Right renal cortex interstitium (tissue), 3 donors: ENCODE measurements around the gene LYSMD3. TPM values are rescaled to one million over a fixed set of nuclear protein-coding genes. Genes with fewer than 3 reads are reported as not detected.
A peak's percentile ranks its signal among the peaks of the same experiment; 100 is the strongest.

ENCODE experiments used
- DNase-seq, 3 donors: peaks; one replicate each; pipeline ENCODE4 v3.0.0-alpha.2; 2013; ENCODE audit warnings: low read depth in 3 of 3, low spot score in 2 of 3
- polyA plus RNA-seq, 3 donors: library from polyadenylated mRNA; unstranded; fragments of 120-200 nt; gene quantifications; one replicate each; pipeline ENCODE4 v1.2.1, GENCODE V29; 2013; ENCODE audit not compliant: insufficient read length in 3 of 3

Gene LYSMD3
- polyA plus RNA-seq, 3 donors = 31.4 to 32.4 (median 31.8) TPM

DNA sequence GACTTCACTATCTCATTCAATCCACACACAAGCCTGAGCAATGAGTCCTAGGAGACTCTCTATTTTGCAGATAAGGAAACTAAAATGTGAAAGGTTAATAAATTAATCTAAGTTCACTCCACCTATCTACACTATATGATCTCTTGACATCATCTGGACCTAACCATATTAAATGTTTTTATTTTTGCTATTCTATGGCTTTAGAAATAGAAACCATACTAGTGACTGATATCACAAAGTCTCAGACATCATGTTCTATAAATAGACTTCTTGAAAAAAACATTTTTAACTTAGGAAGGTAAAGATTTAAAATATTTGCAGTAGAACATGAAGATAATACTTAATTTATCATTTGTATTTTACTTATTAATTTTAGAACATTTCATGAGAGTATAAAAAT is 19.8 kb upstream of the LYSMD3 start:
- DNase-seq = no peak

DNA sequence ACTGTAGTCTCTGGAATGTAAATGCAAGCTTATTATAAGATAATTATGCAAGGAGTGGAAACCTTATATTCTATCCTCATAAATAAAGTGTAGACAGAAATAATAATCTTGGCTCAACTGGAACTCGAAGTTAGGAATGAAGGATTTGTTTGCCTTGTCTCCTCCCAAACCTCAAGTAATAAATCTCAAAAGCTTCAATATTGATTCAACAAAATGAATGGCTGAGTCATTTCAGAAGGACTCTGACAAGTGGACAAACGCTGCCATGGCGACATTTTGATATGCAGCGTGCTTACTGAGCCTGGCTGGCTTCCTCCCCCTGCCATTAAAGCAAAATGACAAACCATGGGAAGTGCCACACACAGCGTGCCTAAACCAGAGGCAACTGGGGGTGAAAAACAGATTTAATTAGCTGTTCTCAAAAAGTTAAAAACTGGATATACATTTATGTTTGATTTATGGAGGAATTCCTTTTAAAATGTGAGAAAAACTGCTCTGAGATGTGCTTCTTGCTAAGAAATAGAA is 18.7 kb upstream of the LYSMD3 start:
- DNase-seq = no peak

DNA sequence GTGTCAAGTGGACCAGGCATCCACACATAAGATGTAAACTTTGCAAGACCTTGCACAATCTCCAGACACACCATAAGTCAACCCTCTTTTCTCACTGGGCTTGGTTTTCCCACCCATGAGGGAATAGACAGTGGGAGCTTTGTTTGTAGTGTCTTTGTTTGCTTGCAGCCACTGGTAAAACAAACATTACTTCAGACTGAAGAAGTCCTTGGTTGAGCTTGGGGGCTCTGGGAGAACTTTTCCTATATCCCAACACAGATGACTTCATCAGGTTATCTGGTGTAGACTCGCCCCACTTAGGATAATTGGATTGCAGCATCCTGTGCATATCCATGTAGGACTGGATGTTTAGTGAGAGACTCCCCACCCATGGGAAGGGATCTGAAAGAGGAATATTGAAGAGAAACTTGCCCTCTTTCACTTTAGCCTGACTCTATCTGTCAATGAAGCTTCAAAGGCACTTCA is 17.7 kb upstream of the LYSMD3 start:
- no peak for DNase-seq

DNA sequence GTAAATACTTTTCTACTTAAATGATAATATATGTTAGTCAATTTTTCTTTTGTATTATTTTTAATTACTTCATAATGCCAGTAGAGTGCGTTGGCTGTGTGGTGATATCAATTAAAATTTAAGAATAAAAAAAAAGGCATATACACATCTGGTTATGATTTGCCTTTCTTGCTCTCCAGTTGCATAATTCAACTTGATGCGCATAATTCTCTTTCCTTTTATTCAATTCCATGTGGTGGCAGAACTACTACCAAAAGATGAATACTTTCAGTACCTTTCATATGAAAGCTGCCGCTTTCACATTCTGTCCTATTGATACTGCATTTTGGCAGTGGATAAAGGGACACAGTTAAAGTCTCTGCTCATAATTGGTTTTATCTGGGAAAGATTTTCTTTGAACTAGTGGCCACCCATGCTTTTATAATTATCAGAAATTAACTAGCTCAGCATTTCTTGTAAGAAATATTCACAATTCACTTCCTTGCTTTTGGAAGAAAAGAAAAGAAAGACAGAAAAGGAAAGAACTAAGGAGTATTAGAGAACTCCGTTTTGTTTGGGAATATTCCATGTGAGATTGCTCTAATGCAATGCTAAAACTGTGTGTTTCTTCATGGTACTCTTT is 16.9 kb upstream of the LYSMD3 start:
- DNase-seq = no peak

DNA sequence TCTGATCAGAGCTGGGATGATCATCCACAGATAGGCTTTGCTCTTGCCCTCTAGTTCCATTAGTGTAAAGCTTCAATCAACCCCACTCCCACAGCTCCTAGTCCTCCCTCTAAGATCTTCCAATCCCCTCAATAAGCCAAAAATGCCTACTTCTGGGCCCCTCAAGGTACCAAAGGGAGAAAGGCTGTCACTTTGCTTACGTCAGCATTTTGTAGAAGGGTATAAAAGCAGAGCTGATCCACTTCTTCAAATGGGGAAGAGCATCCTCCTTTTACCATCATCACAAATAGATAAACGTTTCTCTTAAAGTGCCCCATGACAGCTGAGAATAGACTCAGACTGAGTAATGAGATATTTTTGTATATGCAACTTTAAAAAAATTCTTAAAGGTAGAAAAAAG is 16.1 kb upstream of the LYSMD3 start:
- no peak for DNase-seq

DNA sequence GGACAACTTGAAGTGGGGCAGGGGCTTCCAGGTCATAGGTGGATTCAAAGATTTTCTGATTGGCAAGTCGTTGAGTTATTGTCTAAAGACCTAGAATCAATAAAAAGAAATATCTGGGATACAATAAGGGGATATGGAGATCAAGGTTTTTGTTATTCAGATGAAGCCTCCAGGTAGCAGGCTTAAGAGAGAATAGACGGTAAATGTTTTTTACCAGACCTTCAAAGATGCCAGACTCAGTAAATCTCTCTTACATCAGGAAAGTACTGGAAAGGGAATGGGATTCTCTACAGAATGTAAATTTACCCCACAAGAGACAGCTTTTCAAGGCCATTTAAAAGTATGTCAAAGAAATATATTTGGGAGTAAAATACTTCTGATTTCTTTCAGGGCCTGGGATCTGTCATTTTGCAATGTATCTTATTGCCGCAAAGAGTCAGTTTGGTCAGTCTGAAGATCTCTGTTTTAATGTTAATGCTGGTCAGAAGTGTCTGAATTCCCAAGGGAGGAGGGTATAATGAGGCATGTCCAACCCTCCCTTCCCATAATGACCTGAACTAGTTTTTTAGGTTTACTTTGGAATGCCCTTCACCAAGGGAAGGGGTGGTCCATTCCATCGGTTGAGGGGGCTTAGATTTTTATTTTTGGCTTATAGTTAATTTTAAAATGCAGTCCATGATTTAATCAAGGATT is 13.6 kb upstream of the LYSMD3 start:
- DNase-seq = no peak

DNA sequence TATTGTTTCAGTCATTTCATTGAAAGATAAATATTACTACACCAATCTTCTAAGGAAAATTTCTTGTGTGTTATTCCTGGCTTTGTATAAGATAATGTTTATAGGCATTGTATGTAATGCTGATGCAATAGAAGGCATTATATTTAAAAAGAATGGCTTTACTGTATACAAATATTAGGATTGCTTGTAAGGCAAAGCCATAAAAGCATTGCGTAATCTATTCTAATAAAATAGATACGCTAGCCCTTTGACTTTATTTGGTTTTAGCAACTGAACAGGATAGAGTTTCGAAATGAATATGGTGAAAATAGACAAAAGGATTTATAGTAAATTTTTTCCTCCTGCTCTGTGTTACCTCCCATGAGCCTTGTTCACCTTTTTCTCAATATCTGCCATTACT is 5.5 kb upstream of the LYSMD3 start:
- no peak for DNase-seq

DNA sequence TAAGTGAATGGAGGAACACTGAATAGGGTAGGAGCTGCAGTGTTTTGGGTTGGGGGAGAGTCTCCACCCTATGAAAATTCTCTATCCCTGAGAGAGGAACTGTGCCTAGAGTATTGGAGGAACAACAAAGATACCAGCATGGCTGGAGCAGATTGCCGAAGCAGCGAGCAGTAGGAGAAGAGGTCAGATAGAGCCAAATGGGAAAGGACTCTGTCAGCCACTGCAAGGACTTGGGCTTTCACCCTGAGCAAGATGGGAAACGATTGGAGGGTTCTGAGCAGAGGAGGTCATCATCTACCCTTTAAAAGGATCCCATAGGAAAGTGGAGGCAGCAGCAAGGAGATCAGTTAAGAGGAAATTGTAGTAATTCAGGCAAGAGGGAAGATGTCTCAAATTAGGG is 4.4 kb upstream of the LYSMD3 start:
- no peak for DNase-seq

DNA sequence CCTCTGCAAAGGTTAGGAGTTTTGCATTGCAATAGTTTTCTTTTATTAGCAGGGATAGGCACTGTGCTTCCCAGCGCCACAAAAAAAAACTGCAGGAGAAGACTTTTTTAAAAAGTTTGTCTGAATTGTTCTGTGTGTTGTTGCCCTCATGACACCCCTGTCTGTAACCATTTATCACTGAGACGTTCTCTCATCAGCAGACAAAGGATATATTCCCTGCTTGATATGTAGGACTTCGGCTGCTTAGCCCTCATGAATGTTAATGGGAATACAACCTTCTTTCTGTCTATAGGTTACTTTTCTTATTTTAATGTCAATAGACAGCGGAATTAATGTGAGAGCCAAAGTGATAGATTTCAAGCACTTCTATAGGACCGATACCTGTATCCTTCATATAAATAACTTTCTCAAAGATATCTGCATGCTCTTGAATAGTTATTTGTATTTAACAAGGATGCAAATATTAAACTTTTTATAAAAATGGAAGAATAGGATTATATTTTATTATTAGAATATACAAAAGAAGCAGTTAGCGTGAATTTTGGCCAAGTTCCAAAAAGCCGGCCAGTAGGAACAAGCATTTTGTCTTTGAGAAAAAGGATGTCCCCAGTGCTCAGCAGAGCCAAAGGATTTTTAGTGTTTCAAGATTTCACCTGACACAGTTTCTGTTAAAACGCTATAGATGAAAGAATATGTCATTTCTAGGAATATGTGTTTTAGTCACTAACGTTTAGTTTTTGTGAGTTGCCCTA is 1.5 kb upstream of the LYSMD3 start:
- no peak for DNase-seq

DNA sequence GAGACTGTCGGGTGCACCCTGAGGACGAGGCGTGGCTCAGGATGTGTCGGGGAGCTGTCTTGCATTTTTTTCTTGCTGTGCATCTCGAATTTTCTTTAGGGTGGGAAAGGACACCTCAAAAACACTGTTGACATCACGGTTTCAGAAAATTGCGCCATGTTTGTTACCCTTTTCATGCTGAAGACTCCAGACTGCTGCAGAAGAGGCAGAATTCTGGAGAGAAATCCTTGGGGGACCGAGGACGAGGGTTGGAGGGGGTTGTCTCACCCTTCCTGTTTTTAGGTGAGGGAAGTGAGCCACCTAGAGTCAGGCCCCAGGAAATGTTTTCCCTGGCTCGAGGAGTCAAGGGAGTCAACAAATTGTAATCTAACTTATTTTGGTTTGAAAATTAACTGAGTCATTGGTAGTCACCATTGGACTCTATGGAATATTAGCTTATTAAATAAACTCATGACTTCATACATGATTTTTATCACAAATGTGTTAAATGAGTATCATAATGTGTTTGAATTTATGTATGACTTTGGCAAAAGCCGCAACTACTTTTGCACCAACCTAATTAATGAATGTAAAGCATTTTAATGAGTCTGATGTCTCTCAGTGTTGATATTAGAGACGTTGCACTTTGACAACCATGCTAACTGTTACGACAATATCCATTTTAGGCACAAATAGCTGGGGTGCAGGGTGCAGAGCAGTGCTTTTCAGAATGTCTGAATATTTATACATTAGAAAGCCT is 724 bp upstream of the LYSMD3 start:
- DNase-seq = peak; percentile 72 to 80 (median 72)

DNA sequence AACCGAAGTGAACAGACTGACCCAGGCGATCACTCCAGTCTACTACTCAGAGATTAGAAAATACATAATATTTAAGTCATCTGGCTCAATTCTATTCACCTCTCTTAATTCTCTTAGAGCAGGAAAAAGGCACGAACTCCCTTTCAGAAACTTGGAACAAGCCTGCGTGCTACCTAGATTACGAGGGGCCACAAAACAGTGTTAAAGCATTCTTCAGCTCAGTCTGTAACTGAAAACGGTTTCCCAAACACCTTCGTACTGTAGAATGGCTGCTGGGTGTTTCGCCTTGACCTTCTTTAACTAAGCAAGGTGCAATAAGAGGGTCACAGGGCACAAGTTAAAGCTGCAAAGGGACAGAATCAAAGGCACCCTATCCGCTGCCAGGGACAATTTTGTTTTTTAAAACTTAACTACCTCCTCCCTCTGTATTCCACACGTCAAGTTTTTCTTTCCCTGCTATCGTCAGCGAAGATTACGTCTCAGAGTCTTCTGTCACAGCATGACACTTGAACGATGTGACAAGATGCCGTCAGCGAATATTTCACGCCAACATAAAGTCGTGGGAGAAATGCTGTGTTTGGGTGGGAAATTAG is 687 bp downstream of the LYSMD3 start:
- DNase-seq = peak in 2 of 3 donors; percentile 33 to 41

DNA sequence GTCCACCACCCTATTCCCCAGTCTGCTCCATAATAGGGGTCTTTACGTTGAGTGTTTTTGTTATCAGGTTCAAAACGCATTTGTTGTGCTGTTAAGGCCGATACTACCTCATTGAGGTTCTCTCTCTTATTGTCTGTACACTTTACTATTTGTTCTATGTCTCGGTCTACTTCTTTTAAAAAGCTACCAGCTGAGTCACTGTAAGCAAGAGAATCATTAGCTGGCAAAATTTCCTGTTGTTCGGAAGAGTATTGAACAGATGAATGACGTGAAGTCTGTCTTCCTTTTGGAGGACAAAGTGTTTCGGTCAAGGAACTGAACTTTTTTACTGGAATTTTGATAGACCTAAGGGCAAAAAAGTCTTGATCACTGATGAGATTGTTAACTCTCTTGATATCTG is 10.3 kb downstream of the LYSMD3 start:
- DNase-seq = no peak

DNA sequence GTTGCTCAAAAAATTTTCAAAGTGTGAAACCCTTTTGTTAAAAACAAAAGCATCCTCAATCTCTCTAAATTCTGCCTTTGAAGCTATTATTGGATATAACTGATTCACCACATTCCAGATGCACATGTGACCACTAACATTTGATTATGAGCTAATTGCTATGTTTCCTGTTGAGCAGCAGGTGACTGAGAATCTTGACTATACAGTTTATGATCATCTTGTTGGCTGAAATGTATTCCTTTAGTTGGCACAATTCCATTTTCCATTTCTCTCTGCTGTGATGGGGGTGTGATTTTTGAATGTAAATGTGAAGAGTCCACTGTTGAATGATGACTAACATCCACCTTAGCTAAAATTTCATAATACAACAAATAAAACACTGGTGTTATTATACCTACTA is 10.7 kb downstream of the LYSMD3 start:
- no peak for DNase-seq

DNA sequence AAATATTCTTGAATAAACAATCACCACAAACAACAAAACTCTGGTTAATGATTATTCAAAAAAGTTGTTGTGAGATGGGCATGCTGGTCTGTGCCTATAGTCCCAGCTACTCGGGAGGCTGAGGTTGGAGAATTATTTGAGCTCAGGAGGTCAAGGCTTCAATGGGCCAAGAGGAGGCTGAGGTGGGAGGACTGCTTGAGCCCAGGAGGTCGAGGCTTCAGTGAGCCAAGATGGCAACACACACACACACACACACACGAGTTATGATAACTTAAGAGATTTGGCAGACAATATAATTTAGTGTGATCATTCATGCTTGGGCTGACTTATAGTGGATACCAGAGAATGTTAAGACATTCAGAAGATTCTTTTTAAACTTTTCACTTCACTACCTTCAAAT is 14.9 kb downstream of the LYSMD3 start:
- no peak for DNase-seq

DNA sequence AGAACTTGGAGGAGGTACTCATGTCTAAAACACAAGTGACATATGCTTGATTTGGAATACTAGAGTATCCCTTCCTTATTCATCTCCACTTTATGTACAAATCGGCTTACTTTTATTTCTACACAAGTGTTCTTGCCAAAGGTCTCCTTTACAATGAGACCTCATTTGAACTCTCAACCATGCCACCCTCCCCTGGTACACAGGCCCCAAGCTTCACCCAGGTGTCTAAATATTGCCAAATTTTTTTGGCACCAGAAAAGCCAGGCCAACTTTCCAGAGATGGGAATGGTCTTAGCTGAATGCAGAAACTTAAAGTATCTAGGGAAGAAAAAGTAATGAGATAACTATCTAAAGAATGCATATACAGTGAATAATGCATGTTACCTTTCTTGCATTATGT is 18.9 kb downstream of the LYSMD3 start:
- no peak for DNase-seq

DNA sequence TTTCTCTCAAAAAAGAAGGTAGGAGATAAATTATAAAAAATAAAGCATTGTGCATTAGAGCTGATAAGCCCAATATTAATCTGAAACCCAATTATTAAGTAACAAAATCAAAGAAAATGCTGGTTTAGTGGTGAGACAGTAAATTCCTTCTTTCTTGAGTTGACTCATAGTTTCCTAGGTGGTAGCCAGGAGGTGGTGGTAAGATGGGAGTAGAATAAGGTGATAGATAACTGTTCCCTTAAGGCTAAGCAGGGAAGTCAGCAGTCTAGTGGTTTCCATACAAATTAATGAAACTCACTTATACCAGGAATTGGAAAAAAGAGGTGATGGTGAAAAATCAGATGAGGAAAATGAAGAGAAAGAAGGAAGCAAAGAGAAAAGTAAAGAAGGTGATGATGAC is 23.2 kb downstream of the LYSMD3 start:
- no peak for DNase-seq

DNA sequence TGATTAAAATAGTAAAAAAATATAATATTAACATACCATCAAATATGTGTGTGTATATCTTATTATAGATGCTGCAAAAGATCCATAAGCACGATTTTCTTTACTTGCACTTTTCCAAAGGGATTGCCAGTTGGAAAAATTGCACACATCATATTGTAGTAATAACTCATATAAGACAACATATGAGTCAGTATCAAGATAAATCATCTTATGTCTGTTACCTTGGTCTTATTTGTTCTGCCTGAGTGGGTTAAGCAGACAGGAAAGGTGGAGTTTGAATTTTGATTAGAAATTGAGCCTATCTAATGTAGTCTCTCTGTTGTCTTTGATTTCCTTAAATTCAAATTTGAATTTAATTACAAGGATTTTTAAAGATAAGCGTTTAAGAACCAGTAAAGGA is 24.6 kb downstream of the LYSMD3 start:
- no peak for DNase-seq

DNA sequence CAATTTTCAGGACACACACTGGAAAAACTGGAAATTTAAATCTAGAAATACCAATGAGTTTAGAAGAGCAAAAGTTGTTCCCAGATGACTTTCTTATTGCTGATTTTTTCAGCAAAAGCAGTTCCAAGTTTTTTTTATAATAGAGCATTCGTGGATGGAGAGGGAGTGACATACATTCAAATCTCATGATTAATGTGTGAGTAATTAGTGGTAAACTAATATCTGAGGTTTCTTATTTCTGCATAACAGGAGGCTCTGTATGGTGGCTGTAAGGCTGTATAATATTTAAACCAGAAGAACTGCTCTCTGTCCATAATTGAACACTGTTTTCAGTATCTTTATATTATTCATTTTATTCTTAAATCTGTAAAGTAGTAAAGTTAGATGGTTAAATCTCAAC is 25.8 kb downstream of the LYSMD3 start:
- no peak for DNase-seq

DNA sequence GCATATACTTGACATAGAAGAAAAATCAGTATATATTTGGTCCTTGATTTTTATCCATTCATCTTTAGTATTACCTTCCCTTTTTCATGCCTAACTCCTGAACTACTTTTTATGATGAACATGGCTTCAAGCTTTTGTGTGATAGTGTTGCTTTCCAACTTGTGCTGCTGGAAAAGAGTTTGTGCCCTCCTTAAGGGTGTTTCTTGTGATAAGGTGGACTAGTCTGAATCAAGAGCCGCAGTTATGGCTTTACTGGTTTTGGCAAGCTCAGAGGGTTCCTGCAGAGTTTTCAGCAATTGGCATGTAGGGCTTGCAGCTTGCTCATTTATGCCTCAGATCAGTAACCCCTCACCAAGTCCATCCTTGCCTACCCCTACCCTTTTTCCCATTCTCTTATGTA is 34.2 kb downstream of the LYSMD3 start:
- DNase-seq = no peak

DNA sequence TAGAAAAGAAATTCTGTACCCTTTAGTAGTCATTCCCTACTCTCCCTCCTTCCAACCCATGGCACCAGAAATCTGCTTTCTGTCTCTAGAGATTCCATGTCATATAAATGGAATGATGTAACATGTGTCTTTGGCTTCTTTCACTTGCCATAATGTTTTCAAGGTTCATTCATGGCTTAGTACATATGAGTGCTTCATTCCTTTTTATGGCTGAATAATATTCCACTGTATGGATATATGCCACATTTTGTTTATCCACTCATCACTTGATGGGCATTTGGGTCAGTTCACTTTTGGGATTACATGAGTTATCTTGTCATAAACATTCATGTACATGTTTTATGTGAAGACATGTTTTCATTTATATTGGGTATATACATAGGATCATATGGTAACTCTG is 35.3 kb downstream of the LYSMD3 start:
- DNase-seq = no peak

DNA sequence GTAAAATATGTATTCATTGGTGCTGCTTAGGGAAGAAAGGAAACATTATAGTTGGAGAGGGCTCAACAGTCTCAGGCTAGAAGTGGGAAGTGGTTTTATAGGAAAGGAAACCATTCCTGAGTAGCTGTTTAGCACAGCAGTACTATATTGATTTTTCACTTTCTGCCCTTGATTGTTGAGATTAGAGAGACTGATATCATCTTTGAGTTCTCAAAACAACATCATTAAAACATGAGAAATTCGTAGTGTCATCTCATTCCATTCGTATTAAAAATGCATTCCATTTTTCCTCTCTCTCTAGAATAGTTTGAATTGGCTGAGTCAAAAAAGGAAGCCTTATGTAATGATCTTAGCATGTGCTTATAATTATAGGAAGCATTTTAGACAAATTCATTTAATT is 40.6 kb downstream of the LYSMD3 start:
- DNase-seq = no peak
